Neural cell (in vitro differentiated cells): ENCODE results near the gene IDH3G. TPM values are rescaled to one million over a fixed set of nuclear protein-coding genes. Genes with fewer than 3 reads are reported as not detected.

Experiments used
- H2AFZ ChIP-seq: fragments of 200-600, 300-800 bp; sonication (generic), shearing (Covaris generic); 2 replicates; pipeline ENCODE4 v1.6.0; 2014; ENCODE audit warnings: low read depth, mild to moderate bottlenecking, antibody characterized with exemption, low read length, moderate library complexity
- H3F3A ChIP-seq: fragments of 200-600 bp; shearing (Covaris generic); 2 replicates; pipeline ENCODE4 v1.6.1; 2016; ENCODE audit warnings: mild to moderate bottlenecking, moderate library complexity, mixed read lengths, antibody characterized with exemption, low read length; ENCODE audit not compliant: insufficient read depth, poor library complexity, severe bottlenecking
- H3K27ac ChIP-seq: fragments of 200-600, 300-800 bp; sonication (generic), shearing (Covaris generic); 2 replicates; pipeline ENCODE4 v1.5.1; 2014; ENCODE audit warnings: mild to moderate bottlenecking, low read length, moderate library complexity
- H3K27me3 ChIP-seq: fragments of 300-800, 200-600 bp; sonication (generic), shearing (Covaris generic); 2 replicates; pipeline ENCODE4 v1.6.0; 2014; ENCODE audit warnings: mild to moderate bottlenecking, low read depth, low read length, moderate library complexity; ENCODE audit not compliant: insufficient read depth
- H3K36me3 ChIP-seq: fragments of 300-800, 200-600 bp; sonication (generic), shearing (Covaris generic); 2 replicates; pipeline ENCODE4 v1.5.1; 2014; ENCODE audit warnings: mild to moderate bottlenecking, antibody characterized with exemption, low read length, moderate library complexity; ENCODE audit not compliant: insufficient read depth
- H3K4me2 ChIP-seq: fragments of 300-800, 200-600 bp; sonication (generic), shearing (Covaris generic); 2 replicates; pipeline ENCODE4 v1.6.0; 2014; ENCODE audit warnings: mild to moderate bottlenecking, low read length
- H3K4me3 ChIP-seq: fragments of 300-800, 200-600 bp; sonication (generic), shearing (Covaris generic); 2 replicates; pipeline ENCODE4 v1.5.1; 2014; ENCODE audit warnings: mild to moderate bottlenecking, low read length, moderate library complexity
- H3K79me2 ChIP-seq: fragments of 200-600 bp; shearing (Covaris generic); replicated peaks from 2 replicates; pipeline ENCODE4 v1.6.0; 2014; ENCODE audit warnings: mild to moderate bottlenecking, low read length, moderate library complexity; ENCODE audit not compliant: insufficient read depth
- H3K9ac ChIP-seq: fragments of 300-800, 200-600 bp; sonication (generic), shearing (Covaris generic); 2 replicates; pipeline ENCODE4 v1.6.1; 2016; ENCODE audit warnings: mild to moderate bottlenecking, low read length, mixed read lengths
- H3K9me2 ChIP-seq: fragments of 200-600 bp; shearing (Covaris generic); 2 replicates; pipeline ENCODE4 v1.6.1; 2016; ENCODE audit warnings: mild to moderate bottlenecking, low read length, mixed read lengths; ENCODE audit not compliant: insufficient read depth
- H3K9me3 ChIP-seq: fragments of 200-600, 300-800 bp; sonication (generic), shearing (Covaris generic); 2 replicates; pipeline ENCODE4 v1.6.1; 2016; ENCODE audit warnings: mild to moderate bottlenecking, mixed run types, low read length, moderate library complexity, mixed read lengths
- H4K20me1 ChIP-seq: fragments of 200-600 bp; shearing (Covaris generic); 2 replicates; pipeline ENCODE4 v1.6.1; 2016; ENCODE audit warnings: mild to moderate bottlenecking, mixed run types; ENCODE audit not compliant: insufficient read depth
- EP300 ChIP-seq: fragments of 450-650 bp; conservative IDR thresholded peaks from 2 replicates; pipeline ENCODE4 v1.6.1; 2014; ENCODE audit warnings: antibody characterized with exemption, mild to moderate bottlenecking, moderate library complexity; ENCODE audit not compliant: poor library complexity, severe bottlenecking
- EZH2 ChIP-seq: fragments of 200-600, 300-800 bp; shearing (Covaris generic), sonication (generic); IDR thresholded peaks from 2 replicates; pipeline ENCODE4 v1.6.1; 2014; ENCODE audit warnings: antibody characterized with exemption, low read length, borderline replicate concordance, mild to moderate bottlenecking; ENCODE audit not compliant: insufficient read depth, poor library complexity, severe bottlenecking
- MXI1 ChIP-seq: fragments of 450-650 bp; conservative IDR thresholded peaks from 2 replicates; pipeline ENCODE4 v1.6.1; 2014; ENCODE audit warnings: antibody characterized with exemption, mild to moderate bottlenecking; ENCODE audit not compliant: poor library complexity, severe bottlenecking
- POLR2AphosphoS5 ChIP-seq: IDR thresholded peaks from 2 replicates; pipeline ENCODE4 v1.6.1; 2012
- RAD21 ChIP-seq: fragments of 450-650 bp; conservative IDR thresholded peaks from 2 replicates; pipeline ENCODE4 v1.6.1; 2014; ENCODE audit warnings: antibody characterized with exemption, mild to moderate bottlenecking, moderate library complexity
- SMC3 ChIP-seq: fragments of 450-650 bp; conservative IDR thresholded peaks from 2 replicates; pipeline ENCODE4 v1.6.1; 2014; ENCODE audit warnings: antibody characterized with exemption, mild to moderate bottlenecking, moderate library complexity; ENCODE audit not compliant: poor library complexity
- TAF1 ChIP-seq: IDR thresholded peaks from 2 replicates; pipeline ENCODE4 v1.6.1; 2012; ENCODE audit warnings: low read depth
- polyA plus RNA-seq: library from polyadenylated mRNA; depleted of rRNA; stranded (reverse); fragments of >200 nt; gene quantifications from 2 replicates; pipeline ENCODE4 v1.2.3, GENCODE V29; 2014
- TF ChIP-seq, protein P1 (sequence below): fragments of 450-650 bp; IDR thresholded peaks from 2 replicates; pipeline ENCODE4 v1.5.1; 2014; ENCODE audit warnings: antibody characterized with exemption, mild to moderate bottlenecking, moderate library complexity; ENCODE audit not compliant: poor library complexity, severe bottlenecking
- TF ChIP-seq, protein P2 (sequence below): IDR thresholded peaks from 2 replicates; pipeline ENCODE4 v1.6.1; 2012; ENCODE audit warnings: borderline replicate concordance

The IDH3G gene
- polyA plus RNA-seq, 1 donor from 2014 or later = 64.7 TPM

DNA sequence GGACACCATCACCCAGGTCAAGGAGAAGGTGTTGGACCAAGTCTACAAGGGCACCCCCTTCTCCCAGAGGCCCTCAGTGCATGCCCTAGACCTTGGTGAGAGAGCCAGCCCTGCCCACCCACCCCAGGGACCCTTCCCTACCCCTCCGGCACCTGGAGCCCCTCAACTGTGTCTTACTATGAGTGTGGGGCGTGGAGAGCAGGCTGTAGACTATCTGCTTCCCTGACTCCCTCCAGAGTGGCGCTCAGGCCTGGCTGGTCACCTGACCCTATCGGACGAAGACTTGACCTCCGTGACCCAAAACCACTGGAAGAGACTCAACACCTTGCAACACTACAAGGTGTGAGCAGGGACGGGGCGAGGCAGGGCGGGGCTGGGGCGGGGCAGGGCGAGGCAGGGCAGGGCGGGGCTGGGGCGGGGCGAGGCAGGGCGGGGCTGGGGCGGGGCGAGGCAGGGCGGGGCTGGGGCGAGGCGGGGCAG, 18.0 kb downstream of the IDH3G start:
- Histone ChIP-seq H3F3A (no peaks in the 10 kb centered on the region), H3K27ac (no peak overlapping the region), H2AFZ (no peak overlapping the region), H3K9me2 (no peaks in the 10 kb centered on the region), H3K4me2 (no peak overlapping the region), H3K27me3 (no peaks in the 10 kb centered on the region), H3K9me3 (no peaks in the 10 kb centered on the region), H3K36me3 (no peaks in the 10 kb centered on the region), H3K79me2 (no peaks in the 10 kb centered on the region), H4K20me1 (no peaks in the 10 kb centered on the region), H3K4me3 (no peak overlapping the region), H3K9ac (no peak overlapping the region)
- no peak for TF ChIP-seq TAF1
- no peak for TF ChIP-seq RAD21
- no peak for TF ChIP-seq EP300
- no peak for TF ChIP-seq POLR2AphosphoS5
- TF ChIP-seq MXI1 = no peak
- TF ChIP-seq, protein P1, sequence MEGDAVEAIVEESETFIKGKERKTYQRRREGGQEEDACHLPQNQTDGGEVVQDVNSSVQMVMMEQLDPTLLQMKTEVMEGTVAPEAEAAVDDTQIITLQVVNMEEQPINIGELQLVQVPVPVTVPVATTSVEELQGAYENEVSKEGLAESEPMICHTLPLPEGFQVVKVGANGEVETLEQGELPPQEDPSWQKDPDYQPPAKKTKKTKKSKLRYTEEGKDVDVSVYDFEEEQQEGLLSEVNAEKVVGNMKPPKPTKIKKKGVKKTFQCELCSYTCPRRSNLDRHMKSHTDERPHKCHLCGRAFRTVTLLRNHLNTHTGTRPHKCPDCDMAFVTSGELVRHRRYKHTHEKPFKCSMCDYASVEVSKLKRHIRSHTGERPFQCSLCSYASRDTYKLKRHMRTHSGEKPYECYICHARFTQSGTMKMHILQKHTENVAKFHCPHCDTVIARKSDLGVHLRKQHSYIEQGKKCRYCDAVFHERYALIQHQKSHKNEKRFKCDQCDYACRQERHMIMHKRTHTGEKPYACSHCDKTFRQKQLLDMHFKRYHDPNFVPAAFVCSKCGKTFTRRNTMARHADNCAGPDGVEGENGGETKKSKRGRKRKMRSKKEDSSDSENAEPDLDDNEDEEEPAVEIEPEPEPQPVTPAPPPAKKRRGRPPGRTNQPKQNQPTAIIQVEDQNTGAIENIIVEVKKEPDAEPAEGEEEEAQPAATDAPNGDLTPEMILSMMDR = no peak
- TF ChIP-seq SMC3 = no peak
- no peak for TF ChIP-seq EZH2
- TF ChIP-seq, protein P2, sequence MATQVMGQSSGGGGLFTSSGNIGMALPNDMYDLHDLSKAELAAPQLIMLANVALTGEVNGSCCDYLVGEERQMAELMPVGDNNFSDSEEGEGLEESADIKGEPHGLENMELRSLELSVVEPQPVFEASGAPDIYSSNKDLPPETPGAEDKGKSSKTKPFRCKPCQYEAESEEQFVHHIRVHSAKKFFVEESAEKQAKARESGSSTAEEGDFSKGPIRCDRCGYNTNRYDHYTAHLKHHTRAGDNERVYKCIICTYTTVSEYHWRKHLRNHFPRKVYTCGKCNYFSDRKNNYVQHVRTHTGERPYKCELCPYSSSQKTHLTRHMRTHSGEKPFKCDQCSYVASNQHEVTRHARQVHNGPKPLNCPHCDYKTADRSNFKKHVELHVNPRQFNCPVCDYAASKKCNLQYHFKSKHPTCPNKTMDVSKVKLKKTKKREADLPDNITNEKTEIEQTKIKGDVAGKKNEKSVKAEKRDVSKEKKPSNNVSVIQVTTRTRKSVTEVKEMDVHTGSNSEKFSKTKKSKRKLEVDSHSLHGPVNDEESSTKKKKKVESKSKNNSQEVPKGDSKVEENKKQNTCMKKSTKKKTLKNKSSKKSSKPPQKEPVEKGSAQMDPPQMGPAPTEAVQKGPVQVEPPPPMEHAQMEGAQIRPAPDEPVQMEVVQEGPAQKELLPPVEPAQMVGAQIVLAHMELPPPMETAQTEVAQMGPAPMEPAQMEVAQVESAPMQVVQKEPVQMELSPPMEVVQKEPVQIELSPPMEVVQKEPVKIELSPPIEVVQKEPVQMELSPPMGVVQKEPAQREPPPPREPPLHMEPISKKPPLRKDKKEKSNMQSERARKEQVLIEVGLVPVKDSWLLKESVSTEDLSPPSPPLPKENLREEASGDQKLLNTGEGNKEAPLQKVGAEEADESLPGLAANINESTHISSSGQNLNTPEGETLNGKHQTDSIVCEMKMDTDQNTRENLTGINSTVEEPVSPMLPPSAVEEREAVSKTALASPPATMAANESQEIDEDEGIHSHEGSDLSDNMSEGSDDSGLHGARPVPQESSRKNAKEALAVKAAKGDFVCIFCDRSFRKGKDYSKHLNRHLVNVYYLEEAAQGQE = no peak

DNA sequence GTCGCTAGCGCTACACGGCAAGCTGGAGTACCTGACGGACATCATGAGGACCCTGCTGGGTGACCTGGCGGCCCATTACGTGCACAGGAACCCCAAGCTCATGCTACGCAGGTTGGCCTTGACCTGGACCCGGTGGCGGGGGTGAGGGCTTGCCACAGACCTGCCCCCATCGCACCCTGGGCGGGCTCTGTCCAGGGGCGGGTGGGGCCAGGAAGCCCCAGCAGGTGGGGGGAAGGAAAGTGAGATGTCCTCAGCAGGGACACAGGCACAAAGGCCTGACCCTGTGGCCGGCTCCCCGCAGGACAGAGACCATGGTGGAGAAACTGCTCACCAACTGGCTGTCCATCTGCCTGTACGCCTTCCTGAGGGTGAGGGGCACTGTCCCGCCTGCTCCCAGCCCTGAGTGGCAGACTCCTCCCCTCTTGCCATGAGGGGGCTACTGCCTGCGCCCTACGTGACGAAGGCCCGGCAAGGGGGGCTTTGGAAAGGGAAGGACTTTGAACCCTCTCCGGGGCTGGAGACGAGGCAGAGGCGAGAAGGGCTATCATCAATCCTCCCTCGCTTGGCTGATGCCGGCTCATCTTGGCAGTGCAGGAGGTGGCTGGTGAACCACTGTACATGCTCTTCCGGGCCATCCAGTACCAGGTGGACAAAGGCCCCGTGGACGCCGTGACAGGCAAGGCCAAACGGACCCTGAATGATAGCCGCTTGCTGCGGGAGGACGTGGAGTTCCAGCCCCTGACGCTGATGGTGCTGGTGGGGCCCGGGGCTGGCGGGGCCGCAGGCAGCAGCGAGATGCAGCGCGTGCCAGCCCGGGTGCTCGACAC, 18.7 kb downstream of the IDH3G start:
- H3K27me3 ChIP-seq = no peaks in the 10 kb centered on the region
- no peaks in the 10 kb centered on the region for H4K20me1 ChIP-seq
- H3K9me3 ChIP-seq = no peaks in the 10 kb centered on the region
- H2AFZ ChIP-seq = no peak overlapping the region
- H3K9me2 ChIP-seq = no peaks in the 10 kb centered on the region
- no peak overlapping the region for H3K4me2 ChIP-seq
- H3K4me3 ChIP-seq = no peak overlapping the region
- no peaks in the 10 kb centered on the region for H3K79me2 ChIP-seq
- no peaks in the 10 kb centered on the region for H3K36me3 ChIP-seq
- TF ChIP-seq, protein P1 = no peak
- no peak for TF ChIP-seq TAF1
- no peak for TF ChIP-seq EZH2
- no peak for TF ChIP-seq EP300
- TF ChIP-seq MXI1 = no peak
- TF ChIP-seq SMC3 = no peak
- TF ChIP-seq RAD21 = no peak
- H3F3A ChIP-seq = no peaks in the 10 kb centered on the region
- H3K9ac ChIP-seq = no peak overlapping the region
- H3K27ac ChIP-seq = no peak overlapping the region
